GM19324 (cell line): Measurements from ENCODE around the gene CDR2L.
A peak's percentile ranks its signal among the peaks of the same experiment; 100 is the strongest.
"Not testable (repeated sequence)": the region's sequence is repeated elsewhere in the genome, so short reads cannot be mapped to it uniquely, and the experiment has no call there.

Experiments used
- ATAC-seq: cut with Tn5 transposase; IDR thresholded peaks from one replicate; pipeline ENCODE4 v1.9.1; 2021; ENCODE audit warnings: mild to moderate bottlenecking, moderate library complexity; ENCODE audit not compliant: unreplicated experiment, low FRiP score

CDR2L gene

DNA sequence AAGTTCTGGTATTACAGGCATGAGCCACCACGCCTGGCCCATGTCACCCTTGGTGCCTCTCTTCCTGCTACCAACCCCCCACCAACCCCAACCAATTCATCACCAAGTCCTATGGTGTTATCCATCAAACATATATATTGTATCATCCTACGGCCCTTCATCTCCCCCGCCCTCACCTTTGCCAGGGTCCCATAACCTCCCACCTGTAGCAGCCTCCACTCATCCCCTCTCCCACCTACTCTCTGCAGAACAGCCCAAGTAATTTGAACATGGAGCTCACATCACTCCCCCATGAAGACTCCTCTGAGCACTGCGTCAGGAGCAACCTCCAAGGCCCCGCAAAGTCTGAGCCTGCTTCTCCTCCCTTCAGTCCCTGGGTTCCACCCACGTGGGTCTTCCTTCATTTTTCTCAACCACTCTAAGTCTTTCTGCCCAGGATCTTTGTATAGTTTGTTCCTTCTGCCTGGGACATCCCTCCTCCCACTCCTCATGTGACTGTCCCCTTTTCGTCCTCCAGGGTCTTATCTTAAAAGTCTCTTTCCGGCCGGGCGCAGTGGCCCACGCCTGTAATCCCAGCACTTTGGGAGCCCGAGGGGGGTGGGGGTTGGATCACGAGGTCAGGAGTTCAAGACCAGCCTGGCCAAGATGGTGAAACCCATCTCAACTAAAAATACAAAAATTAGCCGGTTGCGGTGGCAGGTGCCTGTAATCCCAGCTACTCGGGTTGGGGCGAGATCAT, 7.9 kb upstream of the CDR2L start:
- ATAC-seq, result no peak

DNA sequence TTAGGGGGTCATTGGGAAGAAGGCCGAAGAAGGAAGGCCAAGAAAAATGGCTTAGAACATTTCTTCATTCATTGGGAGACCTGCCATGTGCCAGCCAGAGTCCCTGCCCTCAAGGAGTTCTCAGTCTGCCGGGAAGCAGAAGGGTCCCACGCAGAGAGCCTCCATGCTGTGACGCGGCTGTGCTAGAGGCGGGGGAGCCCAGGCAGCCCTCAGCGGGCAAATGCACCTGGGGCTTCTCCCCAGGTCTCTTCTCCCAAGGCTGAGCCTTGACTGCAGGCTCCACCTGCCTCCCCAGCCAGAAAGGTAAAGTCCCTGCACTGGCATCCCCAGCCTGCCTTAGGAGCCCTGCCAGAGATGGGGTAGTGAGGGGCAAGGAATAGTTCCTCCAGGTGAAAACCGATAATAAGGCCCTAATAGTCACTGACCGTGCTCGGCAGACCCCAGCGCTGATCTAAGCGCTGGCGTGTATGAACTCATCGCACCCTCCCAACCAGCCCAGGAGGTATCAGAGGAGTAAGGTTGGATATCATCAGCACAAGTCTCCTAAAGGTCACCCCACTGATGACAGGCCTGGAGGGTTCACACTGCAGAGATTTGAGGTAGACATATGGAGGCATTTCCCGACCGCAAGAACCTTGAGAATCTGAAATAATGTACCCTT, 6.0 kb upstream of the CDR2L start:
- ATAC-seq, result no peak

DNA sequence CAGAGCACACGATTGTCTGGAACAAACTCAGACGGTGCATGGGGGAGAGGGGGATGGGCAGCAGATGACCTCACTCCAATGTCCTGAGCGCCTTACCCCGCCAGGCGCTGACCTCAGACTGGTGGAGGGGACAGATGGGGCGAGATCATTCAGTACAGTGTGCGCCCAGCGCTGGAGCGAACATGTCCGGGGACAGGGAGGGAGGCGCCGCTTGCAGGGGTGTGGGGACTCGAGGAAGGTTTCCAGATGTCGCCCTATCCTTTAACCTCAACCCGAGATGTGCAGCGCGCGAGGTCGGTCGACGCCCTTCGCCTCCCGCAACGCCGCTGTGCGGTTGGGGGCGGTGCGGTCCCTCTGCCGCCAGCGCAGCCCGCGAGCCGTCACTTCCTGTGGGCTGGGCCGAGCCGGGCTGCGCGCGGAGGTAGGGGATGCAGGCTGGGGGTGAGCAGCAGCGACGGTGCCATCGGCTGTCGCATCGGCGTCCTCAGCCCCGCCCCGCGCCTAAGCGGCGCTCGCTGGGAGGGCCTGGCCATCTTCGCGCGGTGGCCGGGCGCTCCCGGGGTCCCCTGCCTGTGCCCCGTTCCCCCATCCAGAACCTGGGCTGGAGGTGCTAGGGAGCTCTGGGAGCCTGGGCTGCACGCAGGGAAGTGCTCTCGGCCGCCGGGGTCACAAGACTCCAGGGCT, 5.3 kb upstream of the CDR2L start:
- ATAC-seq, result no peak

DNA sequence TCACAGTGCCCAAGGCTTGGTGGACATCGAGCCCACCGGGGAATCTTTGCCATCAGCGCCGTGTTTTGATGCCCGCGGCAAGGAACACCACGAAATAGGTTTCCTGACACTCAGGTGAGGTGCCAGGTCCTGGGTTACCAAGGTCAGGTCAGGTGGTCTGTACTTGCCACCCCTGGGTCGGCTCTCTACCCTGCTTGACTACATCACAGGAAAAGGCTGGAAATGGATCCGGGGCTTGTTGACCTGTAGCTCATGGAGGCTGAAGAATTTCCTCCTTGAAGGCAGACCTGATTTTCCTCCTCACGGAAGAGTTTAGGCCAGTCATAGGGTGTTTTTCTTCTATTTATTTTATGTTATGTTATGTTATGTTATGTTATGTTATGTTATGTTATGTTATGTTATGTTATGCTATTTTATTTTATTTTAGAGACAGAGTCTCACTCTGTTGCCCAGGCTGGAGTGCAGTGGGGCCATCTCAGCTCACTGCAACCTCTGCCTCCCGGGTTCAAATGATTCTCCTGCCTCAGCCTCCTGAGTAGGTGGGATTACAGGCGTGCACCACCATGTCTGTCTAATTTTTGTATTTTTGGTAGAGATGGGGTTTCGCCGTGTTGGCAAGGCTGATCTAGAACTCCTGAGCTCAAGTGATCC, 4.6 kb upstream of the CDR2L start:
- not testable (repeated sequence) for ATAC-seq

DNA sequence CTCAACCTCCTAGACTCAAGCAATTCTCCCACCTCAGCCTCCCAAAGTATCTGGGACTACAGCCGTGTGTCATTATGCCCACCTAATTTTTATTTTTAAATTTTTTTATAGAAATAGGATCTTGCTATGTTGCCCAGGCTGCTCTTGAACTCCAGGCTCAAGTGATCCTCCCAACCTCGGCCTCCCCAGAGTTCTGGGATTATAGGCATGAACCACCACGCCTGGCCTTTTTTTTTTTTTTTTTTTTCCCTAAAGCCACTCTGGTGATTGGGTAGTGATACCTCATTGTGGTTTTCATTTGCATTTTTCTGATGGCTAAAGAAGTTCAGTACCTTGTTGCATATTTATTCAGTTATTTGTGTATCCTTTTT, 1.2 kb upstream of the CDR2L start:
- no peak for ATAC-seq

DNA sequence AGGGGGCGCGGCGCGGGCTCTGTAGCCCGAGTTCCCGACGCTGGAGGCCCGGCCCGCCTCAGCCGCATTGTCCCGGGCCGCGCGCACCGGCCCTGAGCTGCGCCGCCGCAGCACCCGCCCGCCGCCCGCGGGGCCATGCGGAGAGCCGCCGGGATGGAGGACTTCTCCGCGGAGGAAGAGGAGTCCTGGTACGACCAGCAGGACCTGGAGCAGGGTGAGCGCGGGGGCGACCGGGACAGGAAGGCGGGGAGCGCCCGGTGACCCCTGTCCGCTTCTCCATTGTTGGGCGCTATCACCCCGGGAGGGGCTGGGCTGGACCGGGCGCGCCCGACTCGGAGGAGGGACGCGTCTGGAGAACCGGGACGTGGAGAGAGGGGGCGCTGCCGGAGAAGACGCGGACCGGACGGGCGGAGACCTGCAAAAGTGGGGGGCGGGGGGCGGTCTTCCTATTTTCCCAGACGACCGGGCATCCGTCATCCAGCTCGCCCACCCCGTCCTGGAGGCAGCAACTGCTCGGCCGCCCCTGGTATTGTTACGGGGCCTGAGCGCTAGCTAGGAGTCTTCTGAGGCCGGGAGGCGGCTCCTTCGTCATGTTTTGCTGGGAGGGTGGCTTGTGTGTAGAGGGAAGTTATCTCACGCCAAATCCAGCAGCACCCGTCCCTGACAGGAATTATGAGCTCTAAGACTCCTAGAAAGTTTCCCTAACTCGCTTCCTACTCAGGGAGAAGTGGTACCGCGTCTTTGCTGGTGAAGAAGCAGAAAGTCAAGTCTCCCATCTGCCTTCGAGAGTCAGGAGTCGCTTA, 678 bp downstream of the CDR2L start:
- peak; percentile 43 for ATAC-seq

DNA sequence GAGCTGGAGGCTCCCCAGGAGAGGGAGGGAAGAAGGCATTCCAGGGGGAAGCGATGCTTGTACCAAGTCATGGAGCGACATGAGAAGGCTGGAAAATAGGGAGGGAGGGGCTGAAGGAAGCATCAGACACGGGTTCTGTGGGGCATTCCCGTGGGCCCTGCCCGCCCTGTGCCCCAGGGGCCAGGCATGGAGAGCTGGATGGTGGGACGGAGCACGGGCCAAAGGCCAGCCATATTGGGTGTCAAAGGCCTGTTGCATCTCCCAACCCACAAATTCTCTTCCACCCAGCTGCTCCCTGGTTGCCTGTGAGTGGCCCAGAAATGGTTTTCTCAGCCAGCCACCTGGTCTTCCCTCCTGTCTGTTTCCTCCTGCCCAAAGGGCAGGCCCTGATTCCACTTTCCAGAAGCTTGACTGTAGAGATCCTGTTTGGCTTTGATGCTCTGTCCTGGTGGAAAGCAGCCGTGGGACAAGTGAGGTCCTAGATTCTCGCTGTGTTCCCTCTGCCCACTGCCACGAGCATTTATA, 3.2 kb downstream of the CDR2L start:
- ATAC-seq, result no peak

DNA sequence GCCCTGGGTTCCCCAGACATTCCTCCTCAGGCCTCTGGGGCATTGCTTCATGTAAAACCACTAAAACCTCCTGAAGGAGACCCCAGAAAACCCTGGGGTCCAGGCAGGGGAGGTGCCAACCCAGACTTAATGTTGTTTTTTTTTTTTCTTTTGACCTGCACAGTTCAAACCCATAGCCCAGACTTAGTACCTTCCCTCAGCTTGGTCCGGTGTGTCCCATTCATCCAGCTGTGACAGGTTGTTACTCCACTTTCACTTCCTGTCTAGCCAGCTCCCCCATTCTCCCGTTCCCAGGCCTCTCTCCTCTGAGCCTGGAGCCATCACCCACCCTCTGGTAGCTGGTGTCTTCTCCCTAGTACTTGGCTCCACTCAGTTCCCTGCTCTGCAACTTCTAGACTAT, 4.8 kb downstream of the CDR2L start:
- no peak for ATAC-seq

DNA sequence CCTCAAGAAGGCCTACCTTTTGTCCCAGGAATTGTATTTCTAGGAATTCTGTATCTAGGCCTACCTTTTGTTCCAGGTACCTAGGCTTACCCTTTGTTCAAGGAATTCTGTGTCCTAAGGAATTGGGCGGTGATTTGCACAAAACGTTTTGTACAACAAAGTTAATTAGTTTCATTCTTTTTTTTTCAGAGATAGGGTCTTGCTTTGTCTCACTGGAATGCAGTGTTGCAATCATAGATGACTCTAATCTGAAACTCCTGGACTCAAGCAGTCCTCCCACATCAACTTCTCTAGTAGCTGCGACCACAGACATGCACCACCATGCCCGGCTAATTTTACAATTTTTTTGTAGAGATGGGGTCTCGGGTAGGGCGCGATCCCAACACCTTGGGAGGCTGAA, 7.0 kb downstream of the CDR2L start:
- ATAC-seq, result no peak

DNA sequence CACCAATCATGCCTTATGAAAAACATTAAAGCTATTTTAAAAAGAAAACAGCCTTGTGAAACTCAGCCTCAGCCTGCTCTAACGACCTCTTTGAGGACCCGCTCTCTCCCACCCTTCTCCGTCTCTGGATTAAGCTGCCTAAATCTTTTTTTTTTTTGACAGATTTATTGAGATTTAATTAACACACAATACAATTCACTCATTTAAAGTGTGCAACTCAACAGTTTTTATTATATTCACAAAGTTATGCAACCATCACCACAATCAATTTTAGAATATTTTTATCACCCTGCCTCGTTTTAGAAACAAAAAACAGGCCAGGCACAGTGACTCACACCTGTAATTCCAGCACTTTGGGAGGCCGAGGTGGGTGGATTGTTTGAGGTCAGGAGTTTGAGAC, 8.4 kb downstream of the CDR2L start:
- no peak for ATAC-seq

DNA sequence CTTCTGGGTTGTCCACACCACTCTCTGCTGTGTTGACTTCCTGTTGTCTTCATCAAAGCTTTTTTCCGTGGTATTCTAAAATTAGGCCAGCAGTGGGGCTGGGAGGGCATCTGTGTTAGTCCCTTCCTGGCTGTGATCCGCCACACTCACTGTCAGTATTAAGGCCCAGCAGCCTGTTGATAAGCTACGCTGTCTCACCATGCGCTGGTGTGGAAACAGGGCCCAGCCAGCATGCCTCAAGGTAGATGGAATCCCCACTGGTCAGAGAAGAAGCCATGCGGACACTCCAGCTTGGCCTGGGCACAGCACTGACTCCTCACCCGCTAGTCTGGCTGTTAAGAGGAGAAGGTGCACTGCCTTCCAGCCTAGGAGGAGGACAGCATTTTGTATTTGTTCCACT, 11.4 kb downstream of the CDR2L start:
- ATAC-seq, result no peak

DNA sequence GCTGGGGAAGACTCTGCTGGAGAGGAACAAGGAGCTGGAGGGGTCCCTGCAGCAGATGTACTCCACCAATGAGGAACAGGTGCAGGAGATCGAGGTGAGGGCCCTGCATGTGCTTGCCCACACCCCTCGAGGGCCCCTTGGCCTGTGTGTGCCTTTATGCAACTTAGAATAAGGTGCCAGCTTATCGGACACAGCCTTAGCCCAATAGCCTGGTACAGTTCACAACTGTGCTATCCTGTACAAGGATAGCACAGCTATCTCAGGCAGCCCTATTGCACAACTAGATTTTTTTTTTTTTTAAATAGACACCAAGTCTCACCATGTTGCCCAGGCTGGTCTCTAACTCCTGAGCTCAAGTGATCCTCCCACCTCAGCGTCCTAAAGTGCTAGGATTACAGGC, 12.1 kb downstream of the CDR2L start:
- no peak for ATAC-seq

DNA sequence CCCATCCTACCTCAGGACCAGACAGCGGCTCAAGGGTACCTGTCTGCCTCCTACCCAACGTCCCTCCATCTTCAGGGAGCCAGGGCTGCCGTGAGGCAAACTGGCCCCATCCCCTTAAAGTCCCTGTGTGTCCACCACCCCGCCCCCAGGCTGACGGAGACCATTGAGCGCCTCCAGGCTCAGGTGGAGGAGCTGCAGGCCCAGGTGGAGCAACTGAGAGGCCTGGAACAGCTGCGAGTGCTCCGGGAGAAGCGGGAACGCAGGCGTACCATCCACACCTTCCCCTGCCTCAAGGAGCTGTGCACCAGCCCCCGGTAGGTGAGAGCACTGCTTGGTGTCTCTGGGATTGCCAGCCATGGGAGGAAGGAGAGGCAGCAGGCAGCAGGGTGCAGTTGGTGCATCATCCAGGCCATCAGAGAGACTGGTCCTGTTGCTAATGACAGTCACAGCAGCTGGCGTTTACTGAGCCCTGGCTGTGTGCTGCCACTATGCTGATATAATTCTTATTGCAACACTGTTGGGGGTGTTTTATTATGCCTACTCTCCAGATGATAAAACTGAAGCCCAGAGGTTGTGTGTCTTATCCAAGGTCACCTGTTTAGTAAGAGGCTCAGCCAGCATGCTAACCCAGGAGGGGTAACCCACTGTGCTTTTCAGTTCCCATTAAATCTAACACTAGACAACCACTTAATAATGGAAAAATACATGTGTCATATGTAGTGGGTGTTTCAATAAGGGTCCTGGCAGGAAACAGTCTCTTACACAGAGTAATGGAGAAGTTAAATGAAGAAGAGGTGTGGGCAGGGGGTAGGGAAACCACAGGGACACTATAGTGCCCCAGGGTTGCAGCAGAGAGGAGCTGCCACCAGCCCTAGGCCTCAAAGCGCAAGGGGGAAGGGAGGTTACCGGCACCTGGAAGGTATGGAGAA, 14.7 kb downstream of the CDR2L start:
- ATAC-seq, result no peak

DNA sequence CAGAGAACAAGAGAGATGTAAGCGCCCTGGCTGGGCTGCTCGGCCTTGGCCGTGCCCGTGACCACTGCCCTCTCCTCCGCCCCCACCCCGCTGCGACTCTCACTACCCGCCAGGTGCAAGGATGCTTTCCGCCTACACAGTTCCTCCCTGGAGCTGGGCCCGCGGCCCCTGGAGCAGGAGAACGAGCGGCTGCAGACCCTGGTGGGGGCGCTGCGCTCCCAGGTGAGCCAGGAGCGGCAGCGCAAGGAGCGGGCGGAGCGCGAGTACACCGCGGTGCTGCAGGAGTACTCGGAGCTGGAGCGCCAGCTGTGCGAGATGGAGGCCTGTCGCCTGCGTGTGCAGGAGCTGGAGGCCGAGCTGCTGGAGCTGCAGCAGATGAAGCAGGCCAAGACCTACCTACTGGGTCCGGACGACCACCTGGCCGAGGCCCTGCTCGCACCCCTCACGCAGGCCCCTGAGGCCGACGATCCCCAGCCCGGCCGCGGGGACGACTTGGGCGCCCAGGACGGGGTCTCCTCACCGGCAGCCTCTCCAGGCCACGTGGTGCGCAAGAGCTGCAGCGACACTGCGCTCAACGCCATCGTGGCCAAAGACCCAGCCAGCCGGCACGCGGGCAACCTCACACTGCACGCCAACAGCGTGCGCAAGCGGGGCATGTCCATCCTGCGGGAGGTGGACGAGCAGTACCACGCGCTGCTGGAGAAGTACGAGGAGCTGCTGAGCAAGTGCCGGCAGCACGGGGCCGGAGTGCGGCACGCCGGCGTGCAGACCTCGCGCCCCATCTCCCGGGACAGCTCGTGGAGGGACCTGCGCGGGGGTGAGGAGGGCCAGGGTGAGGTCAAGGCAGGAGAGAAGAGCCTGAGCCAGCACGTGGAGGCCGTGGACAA, 15.9 kb downstream of the CDR2L start:
- ATAC-seq, result no peak

DNA sequence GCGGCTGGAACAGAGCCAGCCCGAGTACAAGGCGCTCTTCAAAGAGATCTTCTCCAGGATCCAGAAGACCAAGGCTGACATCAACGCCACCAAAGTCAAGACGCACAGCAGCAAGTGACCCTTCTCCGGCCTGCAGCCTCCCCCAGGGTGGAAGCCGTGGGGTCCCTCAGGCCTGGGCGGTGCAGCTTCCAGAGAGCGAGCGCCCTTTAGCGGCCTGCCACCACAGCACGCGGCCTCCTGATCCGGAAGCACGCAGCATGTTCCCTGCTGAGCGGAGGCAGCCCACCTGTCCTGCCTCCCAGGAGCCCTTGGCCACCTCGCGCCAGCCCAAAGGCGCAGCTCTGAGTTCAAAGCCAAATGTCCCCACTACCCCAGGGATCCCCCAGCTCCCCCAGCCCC, 16.5 kb downstream of the CDR2L start:
- ATAC-seq, result no peak

DNA sequence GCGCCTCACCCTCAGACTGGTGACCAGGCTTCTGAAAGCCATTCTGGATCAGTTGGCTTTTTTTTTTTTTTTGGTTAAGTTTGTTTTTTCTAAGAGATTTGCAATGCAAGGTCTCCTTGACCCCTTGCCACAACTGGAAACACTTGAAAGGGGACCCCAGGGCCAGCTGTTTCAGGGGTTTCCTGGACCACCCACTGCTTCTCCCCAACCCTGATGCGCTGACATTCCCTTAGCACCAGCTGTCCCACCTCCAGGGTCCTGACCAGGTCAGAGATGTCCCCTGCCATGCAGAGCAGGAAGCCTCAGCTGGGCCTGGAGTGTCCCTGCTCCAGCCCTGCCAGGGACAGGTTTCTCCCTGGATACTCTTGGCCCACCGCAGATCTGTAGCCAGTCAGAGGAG, 16.9 kb downstream of the CDR2L start:
- no peak for ATAC-seq

DNA sequence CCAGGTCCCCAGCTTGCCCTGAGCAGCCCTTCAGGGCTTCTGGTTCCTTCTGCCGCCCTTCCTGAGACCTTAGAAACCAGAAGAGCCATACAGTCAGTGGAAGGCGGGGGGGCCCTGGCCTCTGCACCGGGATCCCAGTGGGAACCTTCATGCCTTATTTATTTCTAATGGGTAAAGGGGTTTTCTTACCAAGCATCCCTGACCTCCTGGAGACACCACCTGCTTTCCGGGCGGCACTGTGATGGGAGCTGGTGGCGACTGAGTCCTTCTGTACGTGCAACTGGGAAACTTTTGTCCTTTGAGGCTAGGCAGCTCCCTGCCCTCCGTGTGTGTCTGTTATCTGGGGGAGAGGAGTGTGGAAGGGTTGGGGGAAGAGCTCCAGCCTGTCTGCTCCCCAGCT, 17.9 kb downstream of the CDR2L start:
- ATAC-seq, result no peak

DNA sequence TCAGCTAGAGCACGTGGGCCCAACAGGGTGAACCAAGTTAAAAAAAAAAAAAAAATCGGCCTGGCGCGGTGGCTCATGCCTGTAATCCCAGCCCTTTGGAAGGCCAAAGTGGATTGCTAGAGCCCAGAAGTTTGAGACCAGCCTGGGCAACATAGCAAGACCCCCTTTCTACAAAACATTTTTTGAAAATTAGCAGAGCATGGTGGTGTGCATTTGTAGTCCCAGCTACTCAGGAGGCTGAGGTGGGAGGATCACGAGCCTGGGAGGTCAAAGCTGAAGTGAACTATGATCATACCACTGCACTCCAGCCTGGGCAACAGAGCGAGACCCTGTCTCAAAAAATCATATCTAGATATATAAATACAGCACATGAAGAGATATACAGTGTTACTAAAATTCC, 18.7 kb downstream of the CDR2L start:
- not testable (repeated sequence) for ATAC-seq
